GM12864 (cell line): ENCODE data around the gene PSMB2.

Experiments used
- DNase-seq: peaks from one replicate; pipeline ENCODE4 v3.0.0-alpha.2; 2011; ENCODE audit warnings: low read depth
- H3K4me3 ChIP-seq: 2 replicates; pipeline ENCODE4 v1.5.1; 2011; ENCODE audit warnings: mild to moderate bottlenecking, low read depth, low read length, control low read depth
- CTCF ChIP-seq: IDR thresholded peaks from 2 replicates; pipeline ENCODE4 v1.5.1; 2011; ENCODE audit warnings: low read depth, mild to moderate bottlenecking, moderate library complexity, low read length, control low read depth, inconsistent platforms; ENCODE audit errors: missing control alignments

Gene PSMB2

GRCh38 chr1:35573198-35574124 is 67.9 kb downstream of the PSMB2 start, which contains the start of gene TFAP2E:
TSS of gene TFAP2E (plus strand) at chr1:35573314. CDS start at chr1:35573578, 264 bp downstream.
- DNase-seq, result no peak
- no peak for TF ChIP-seq CTCF
- H3K4me3 ChIP-seq, result no peak within 1 kb of the TSS

DNA sequence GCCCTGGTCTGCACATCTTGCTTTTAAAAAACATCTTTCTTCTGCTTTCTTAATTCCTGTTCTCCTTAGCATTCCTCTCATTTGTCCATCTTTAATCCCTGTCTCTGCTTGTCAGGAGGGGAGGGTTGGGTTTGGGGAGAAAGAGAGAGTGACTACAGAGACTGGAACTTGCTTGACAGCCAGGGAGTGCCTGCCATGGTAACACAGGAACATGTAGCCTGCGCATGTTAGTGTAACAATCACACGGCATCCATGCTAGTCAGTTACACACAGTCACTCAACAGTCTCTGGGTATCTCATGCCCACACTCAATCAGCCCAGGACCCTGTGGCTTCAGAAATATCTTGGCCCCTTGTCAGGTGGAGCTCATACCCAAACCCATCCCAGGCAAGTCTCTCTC is 69.0 kb downstream of the PSMB2 start:
- TF ChIP-seq CTCF, result no peak
- DNase-seq, result no peak
- H3K4me3 ChIP-seq, result no peak overlapping the region

GRCh38 chr1:35571263-35571662 is 70.1 kb downstream of the PSMB2 start:
- no peak for DNase-seq
- no peak overlapping the region for H3K4me3 ChIP-seq
- TF ChIP-seq CTCF, result no peak

DNA sequence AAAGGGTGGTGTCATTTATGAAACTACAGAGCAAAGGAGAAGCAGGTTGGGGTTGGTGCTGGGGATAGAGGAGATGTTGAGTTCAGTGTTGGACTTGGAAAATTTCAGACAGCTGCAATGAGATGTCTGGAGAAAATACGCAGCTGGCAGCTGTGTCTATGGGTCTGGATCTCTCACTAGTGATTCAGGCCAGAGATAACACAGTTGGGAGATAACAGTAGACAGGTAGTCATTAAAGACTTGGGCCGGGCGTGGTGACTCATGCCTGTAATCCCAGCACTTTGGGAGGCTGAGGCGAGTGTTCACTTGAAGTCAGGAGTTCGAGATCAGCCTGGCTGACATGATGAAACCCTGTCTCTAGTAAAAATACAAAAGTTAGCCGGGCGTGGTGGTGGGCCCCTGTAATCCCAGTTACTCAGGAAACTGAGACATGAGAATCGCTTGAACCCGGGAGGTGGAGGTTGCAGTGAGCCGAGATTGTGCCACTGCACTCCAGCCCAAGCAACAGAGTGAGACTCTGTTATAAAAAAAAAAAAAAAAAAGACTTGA is 70.7 kb downstream of the PSMB2 start:
- TF ChIP-seq CTCF, result no peak

GRCh38 chr1:35569936-35570335 is 71.4 kb downstream of the PSMB2 start:
- H3K4me3 ChIP-seq, result no peak overlapping the region
- no peak for TF ChIP-seq CTCF
- no peak for DNase-seq

More for the DNA sequence above, 70.7 kb downstream of the PSMB2 start:
- H3K4me3 ChIP-seq, result no peak overlapping the region
- DNase-seq, result no peak

- no peak for DNase-seq
- TF ChIP-seq CTCF, result peak; percentile 96
- no peak overlapping the region for H3K4me3 ChIP-seq
These were observed 72.3 kb downstream of the PSMB2 start for GRCh38 chr1:35568975-35569395.
